CD4-positive, alpha-beta memory T cell (primary cell): ENCODE results near the gene MED9. TPM values are rescaled to one million over a fixed set of nuclear protein-coding genes. Genes with fewer than 3 reads are reported as not detected.

ENCODE experiments used
- CTCF ChIA-PET: fragments of 350-600 bp; sonication (Branson Sonifier 250); formaldehyde crosslinking; loops from one replicate; lab custom pipeline; 2021; ENCODE audit warnings: inconsistent platforms; ENCODE audit not compliant: partially characterized antibody; lab: Charles Lee
- POLR2A ChIA-PET: fragments of 350-600 bp; sonication (Branson Sonifier 250); formaldehyde crosslinking; loops from one replicate; lab custom pipeline; 2021; ENCODE audit not compliant: partially characterized antibody; lab: Charles Lee
- DNase-seq, 5 donors: peaks; one replicate each; pipeline versions ENCODE4 v3.0.0 to v3.0.0-alpha.2; 2020 to 2022; ENCODE audit warnings: mixed read lengths in 1 of 5
- H3K27ac ChIP-seq: one replicate; pipeline ENCODE4 v1.7.0; 2013; ENCODE audit warnings: low read depth, low read length
- H3K27me3 ChIP-seq: 2 replicates; pipeline ENCODE4 v1.7.0; 2013; ENCODE audit warnings: mild to moderate bottlenecking, low read length, moderate library complexity; ENCODE audit not compliant: insufficient read depth
- H3K36me3 ChIP-seq: 2 replicates; pipeline ENCODE4 v1.7.0; 2013; ENCODE audit warnings: mild to moderate bottlenecking, low read length, moderate library complexity; ENCODE audit not compliant: insufficient read depth
- H3K4me1 ChIP-seq: 2 replicates; pipeline ENCODE4 v1.7.0; 2013; ENCODE audit warnings: mild to moderate bottlenecking, low read length, moderate library complexity; ENCODE audit not compliant: insufficient read depth
- H3K4me3 ChIP-seq, 2 donors: one replicate each; pipeline ENCODE4 v1.7.0; 2013; ENCODE audit warnings: low read length in 2 of 2, mild to moderate bottlenecking in 1 of 2
- H3K9me3 ChIP-seq, 2 donors: one replicate each; pipeline ENCODE4 v1.7.0; 2013; ENCODE audit warnings: low read length in 2 of 2, control low read depth in 1 of 2; ENCODE audit not compliant: control insufficient read depth in 1 of 2
- H3K27ac Mint-ChIP-seq, 7 donors: one replicate each; pipeline ENCODE4 v1.8.0; 2020 to 2021; ENCODE audit warnings: mixed read lengths in 7 of 7, mild to moderate bottlenecking in 6 of 7, inconsistent platforms in 3 of 7, moderate library complexity in 3 of 7
- H3K27me3 Mint-ChIP-seq, 2 donors: one replicate each; pipeline ENCODE4 v1.8.0; 2020 to 2021; ENCODE audit warnings: mixed read lengths in 2 of 2
- H3K36me3 Mint-ChIP-seq, 2 donors: one replicate each; pipeline ENCODE4 v1.8.0; 2020 to 2021; ENCODE audit warnings: mixed read lengths in 2 of 2, inconsistent platforms in 1 of 2, mild to moderate bottlenecking in 1 of 2
- H3K4me1 Mint-ChIP-seq, 4 donors: one replicate each; pipeline ENCODE4 v1.8.0; 2020 to 2021; ENCODE audit warnings: mixed read lengths in 4 of 4, mild to moderate bottlenecking in 1 of 4
- H3K4me3 Mint-ChIP-seq, 8 donors: one replicate each; pipeline ENCODE4 v1.8.0; 2020 to 2021; ENCODE audit warnings: mixed read lengths in 8 of 8, mild to moderate bottlenecking in 7 of 8, moderate library complexity in 6 of 8, inconsistent platforms in 3 of 8
- H3K9me3 Mint-ChIP-seq, 8 donors: one replicate each; pipeline ENCODE4 v1.8.0; 2020 to 2021; ENCODE audit warnings: mixed read lengths in 8 of 8, mild to moderate bottlenecking in 5 of 8, inconsistent platforms in 3 of 8, moderate library complexity in 1 of 8
- intact Hi-C: fragments of 100-400 bp; cut with micrococcal nuclease; formaldehyde crosslinking; loops from one replicate; pipeline ENCODE4 v1.15.1; 2023
- polyA plus RNA-seq, 2 donors: library from polyadenylated mRNA; unstranded; fragments of 300-500 nt; fragmentation: Illumina TruSeq; gene quantifications; one replicate each; pipeline ENCODE4 v1.2.3, GENCODE V29; 2021
- total RNA-seq, 2 experiments: library from RNA; stranded (reverse); gene quantifications; one replicate each; pipeline ENCODE4 v1.2.3, GENCODE V29; 2021

MED9 gene
- total and polyA plus RNA-seq, 4 experiments from 2014 or later, result 9.3 to 18.9 (median 16.9) TPM

- Histone ChIP-seq H3K27me3 (no peaks in the 10 kb centered on the region), H3K4me1 (no peaks in the 10 kb centered on the region), H3K9me3 (no peaks in the 10 kb centered on the region), H3K36me3 (no peaks in the 10 kb centered on the region), H3K4me3 (no peak overlapping the region), H3K27ac (no peak overlapping the region)
- Mint-ChIP-seq H3K27me3 (no peaks in the 10 kb centered on the region), H3K4me3 (no peak overlapping the region), H3K27ac (no peak overlapping the region), H3K9me3 (no peaks in the 10 kb centered on the region), H3K4me1 (peaks cover 0 to 1% (median 0%) of the 10 kb centered on the region in 4 donors), H3K36me3 (no peaks in the 10 kb centered on the region)
- intact Hi-C loops, result no loop called here
- ChIA-PET CTCF (no interaction called here), POLR2A (no interaction called here)
- no peak for DNase-seq
Measured at GRCh38 chr17:17540278-17540906, 63.6 kb downstream of the MED9 start.

GRCh38 chr17:17540935-17541639 is 64.3 kb downstream of the MED9 start:
- H3K27me3 Mint-ChIP-seq, result no peaks in the 10 kb centered on the region
- Histone ChIP-seq H3K9me3 (no peaks in the 10 kb centered on the region), H3K36me3 (no peaks in the 10 kb centered on the region), H3K27ac (no peak overlapping the region), H3K4me3 (no peak overlapping the region), H3K27me3 (no peaks in the 10 kb centered on the region), H3K4me1 (no peaks in the 10 kb centered on the region)
- H3K27ac Mint-ChIP-seq, result peak overlapping the region in 1 of 7 donors; percentile 5
- POLR2A ChIA-PET, result no interaction called here
- no peaks in the 10 kb centered on the region for H3K36me3 Mint-ChIP-seq
- no peaks in the 10 kb centered on the region for H3K9me3 Mint-ChIP-seq
- no peaks in the 10 kb centered on the region for H3K4me1 Mint-ChIP-seq
- DNase-seq, result no peak
- H3K4me3 Mint-ChIP-seq, result no peak overlapping the region
- CTCF ChIA-PET, result interaction anchor here (1.3 kb wide), 1 partner anchor 72 kb away, joined by 3 read pairs; no protein-coding TSS in a partner anchor
- intact Hi-C loops, result no loop called here

DNA sequence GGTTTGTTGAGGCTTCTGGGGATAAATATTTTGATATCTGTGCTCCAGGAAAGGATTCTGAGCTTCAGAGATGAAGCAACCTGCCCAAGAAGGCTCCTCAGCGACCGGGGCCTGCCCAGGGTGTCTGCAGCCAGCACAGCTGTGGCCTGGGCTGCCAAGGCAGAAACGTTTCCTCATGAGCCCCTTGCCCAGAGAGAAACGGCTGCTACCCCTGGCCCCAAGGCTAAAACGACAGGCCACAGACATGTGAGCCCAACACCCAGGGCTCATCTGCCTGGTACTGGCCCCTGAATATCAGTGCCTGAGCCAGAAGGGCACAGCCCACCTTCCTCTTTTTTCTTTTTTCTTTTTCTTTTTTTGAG is 64.8 kb downstream of the MED9 start:
- H3K4me3 Mint-ChIP-seq, result no peak overlapping the region
- H3K36me3 ChIP-seq, result no peaks in the 10 kb centered on the region
- no peaks in the 10 kb centered on the region for H3K27me3 Mint-ChIP-seq
- ChIA-PET CTCF (interaction anchor here (1.3 kb wide), 1 partner anchor 72 kb away, joined by 3 read pairs; no protein-coding TSS in a partner anchor), POLR2A (interaction anchor here (0.7 kb wide), 1 partner anchor 170 kb away, joined by 3 read pairs; no protein-coding TSS in a partner anchor)
- no peaks in the 10 kb centered on the region for H3K4me1 Mint-ChIP-seq
- no peak for DNase-seq
- no peak overlapping the region for H3K27ac ChIP-seq
- H3K9me3 ChIP-seq, result no peaks in the 10 kb centered on the region
- H3K36me3 Mint-ChIP-seq, result no peaks in the 10 kb centered on the region
- no peaks in the 10 kb centered on the region for H3K4me1 ChIP-seq
- H3K27ac Mint-ChIP-seq, result no peak overlapping the region
- H3K9me3 Mint-ChIP-seq, result no peaks in the 10 kb centered on the region
- no peaks in the 10 kb centered on the region for H3K27me3 ChIP-seq
- intact Hi-C loops, result no loop called here
- no peak overlapping the region for H3K4me3 ChIP-seq

Other genes with a start within 250 kb of the MED9 start
- 10 to 100 TPM; 94.4 to 95.0 TPM for gene FLCN, start 239.8 kb upstream of the MED9 start, total RNA-seq
- gene FLCN, start 239.8 kb upstream of the MED9 start, polyA plus RNA-seq, result 1 to 10 TPM; 2.4 to 5.2 TPM
- 10 to 100 TPM; 45.4 to 60.5 TPM for gene COPS3, start 195.8 kb upstream of the MED9 start, total RNA-seq
- 100 to 1,000 TPM; 103 TPM for gene COPS3, start 195.8 kb upstream of the MED9 start, polyA plus RNA-seq
- gene NT5M, start 173.6 kb upstream of the MED9 start, total RNA-seq, result 1 to 10 TPM; 1.4 to 2.7 TPM
- 1 to 10 TPM in 1 of 2 donors, under 1 TPM in 1; 0.37 to 2.9 TPM for gene NT5M, start 173.6 kb upstream of the MED9 start, polyA plus RNA-seq
- gene RASD1, start 19.4 kb downstream of the MED9 start, total RNA-seq, result under 1 TPM; 0.86 to 0.87 TPM
- gene RASD1, start 19.4 kb downstream of the MED9 start, polyA plus RNA-seq, result under 1 TPM; 0.38 to 0.45 TPM
- 10 to 100 TPM; 11.6 to 13.8 TPM for gene PEMT, start 114.7 kb downstream of the MED9 start, total RNA-seq
- gene PEMT, start 114.7 kb downstream of the MED9 start, polyA plus RNA-seq, result 10 to 100 TPM; 25.2 to 39.0 TPM
- 10 to 100 TPM; 15.4 to 19.5 TPM for gene RAI1, start 204.5 kb downstream of the MED9 start, total RNA-seq
- gene RAI1, start 204.5 kb downstream of the MED9 start, polyA plus RNA-seq, result 1 to 10 TPM in 1 of 2 donors, under 1 TPM in 1; 0.35 to 4.0 TPM